OCI-M1 (cell line): ENCODE measurements around the gene KCNAB2.

Experiments used
- DNase-seq: peaks from one replicate; lab custom pipeline; 2025; lab: John Stamatoyannopoulos, UW

The KCNAB2 gene

DNA sequence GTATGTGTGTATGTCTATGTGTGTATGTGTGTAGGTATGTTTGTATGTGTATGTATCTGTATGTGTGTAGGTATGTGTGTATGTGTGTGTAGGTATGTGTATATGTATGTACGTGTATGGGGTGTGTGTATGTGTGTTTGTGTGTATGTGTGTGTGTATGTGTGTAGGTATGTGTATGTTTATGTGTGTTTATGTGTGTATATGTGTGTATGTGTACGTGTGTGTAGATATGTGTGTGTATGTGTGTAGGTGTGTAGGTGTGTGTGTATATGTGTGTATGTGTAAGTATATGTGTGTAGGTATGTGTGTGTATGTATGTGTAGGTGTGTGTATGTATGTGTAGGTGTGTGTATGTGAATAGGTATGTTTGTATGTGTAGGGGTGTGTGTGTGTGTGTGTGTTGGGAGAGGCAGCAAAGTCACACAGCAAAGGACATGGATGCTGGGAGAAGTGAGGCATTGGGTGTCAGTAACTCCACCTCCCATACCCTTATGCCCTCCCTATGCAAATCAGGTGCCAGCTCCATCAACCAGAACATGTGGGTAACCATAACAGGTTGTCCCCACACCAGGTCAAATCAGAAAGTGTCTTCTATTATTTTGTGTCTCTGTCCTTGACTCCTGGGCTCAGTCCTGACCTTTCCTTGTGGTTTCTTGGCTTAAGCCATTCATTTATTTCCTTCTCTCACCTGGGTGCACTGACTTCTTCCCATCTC is 15.0 kb upstream of the KCNAB2 start:
- DNase-seq: no peak

DNA sequence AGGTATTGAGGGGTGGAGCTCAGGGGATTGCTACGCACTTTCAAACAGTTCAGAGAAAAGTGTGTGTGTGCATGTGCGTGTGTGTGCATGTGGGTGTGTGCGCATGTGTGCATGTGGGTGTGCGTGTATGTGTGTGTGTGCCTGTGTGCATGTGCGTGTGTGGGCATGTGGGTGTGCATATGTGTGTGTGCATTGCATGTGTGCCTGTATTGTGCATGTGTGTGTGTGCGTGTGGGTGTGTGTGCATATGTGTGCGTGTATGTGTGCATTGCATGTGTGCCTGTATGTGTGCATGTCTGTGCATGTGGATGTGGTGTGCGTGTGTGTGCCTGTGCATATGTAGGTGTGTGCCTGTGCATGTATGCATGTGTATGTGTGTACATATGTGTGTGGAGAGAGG is 12.6 kb upstream of the KCNAB2 start:
- no peak for DNase-seq

DNA sequence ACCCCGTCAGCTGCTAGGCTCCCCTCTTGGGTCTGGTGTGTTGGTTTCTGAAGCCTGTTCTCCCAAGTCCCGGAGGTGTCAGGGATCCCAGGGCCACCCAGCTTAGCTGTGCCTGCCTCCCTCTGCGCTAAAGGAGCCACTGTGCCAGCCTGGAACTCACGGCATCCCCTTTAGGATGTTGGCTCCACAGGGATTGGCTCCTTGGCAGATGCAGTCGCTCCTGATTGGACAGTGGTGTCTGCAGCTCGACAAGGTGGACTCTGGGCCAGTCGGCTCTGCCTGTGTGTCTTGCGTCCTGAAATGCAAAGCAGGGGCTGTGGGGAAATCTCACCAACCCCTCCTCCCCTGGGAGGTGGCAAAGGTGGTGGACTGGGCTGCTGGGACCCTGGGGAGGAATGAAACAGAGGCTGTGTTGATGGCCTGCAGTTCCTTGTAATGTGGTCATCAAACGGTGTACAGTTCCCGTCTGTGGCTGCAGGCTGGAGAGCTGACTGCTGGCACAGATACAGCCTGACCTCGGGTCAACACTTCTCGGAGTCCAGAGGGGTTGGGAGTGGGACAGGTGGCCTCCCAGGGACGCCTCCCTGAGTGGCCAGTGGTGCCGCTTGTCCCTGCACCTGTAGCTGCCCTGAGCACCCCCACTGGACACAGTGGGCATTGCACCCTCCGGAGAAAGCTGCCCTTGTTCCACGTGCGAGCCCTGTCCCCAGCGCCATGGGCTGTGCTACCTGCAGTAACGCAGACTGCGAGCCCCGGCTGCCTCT is 11.5 kb upstream of the KCNAB2 start:
- peak; percentile 29 for DNase-seq

GRCh38 chr1:6034750-6035096 is 11.0 kb upstream of the KCNAB2 start:
- no peak for DNase-seq

DNA sequence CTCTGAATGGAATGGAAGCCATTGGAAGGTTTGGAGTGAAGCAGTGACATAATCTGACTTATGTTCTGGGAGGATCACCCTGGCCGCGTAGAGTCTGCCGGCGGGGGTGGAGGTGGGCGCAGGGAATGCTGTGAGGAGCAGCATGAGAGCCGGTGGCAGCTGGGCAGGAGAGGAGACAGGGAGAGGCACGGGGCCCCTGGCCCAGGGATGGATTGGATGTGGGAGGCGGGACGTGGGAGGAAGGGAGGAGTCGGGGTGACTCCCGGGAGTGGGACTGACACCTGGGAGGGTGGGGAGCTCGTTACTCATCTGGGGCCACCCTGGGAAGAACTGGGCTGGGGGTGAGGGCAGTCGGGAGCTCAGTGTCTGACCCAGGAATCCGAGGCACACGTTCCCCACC is 10.4 kb upstream of the KCNAB2 start:
- no peak for DNase-seq

DNA sequence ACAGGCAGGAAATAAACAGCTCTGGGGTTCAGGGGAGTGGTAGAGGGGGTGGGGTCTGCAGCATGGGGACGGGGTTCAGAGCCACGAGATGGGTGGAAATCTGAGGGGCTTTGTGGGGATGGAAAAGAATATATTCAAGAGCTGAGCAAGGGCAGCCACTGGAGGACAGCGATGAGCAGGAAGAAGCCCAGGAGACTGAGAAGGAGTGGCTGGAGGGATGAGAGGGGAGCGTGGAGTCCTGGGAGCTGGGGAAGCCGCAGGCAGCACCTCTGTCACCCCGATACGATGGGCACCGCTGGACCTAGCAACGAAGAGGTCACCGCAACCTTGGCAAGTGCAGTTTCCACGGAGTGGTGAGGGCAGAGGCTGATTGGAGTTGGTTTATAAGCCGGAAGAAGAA is 10.0 kb upstream of the KCNAB2 start:
- DNase-seq: no peak

- DNase-seq: no peak
Measured at GRCh38 chr1:6037338-6037762, 8.3 kb upstream of the KCNAB2 start.

DNA sequence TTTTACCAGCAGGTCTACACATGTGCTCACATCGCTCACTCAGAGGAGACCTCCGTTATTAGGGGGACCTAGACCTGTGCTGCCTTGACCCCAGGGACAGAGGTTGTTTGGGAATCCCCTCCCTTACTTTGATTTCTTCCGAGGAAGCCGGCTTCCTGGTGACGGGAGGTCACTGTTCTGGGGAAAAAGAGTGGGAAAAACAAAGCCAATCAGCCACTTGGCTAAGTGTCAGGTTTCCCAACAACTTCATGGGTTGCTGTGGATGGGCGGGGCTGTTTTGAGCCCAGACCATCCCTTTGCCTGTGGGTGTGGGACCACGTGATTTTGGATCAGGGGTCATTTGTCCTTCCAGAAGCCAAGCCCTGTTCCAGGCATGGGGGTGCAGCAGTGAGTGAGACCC is 7.1 kb upstream of the KCNAB2 start:
- no peak for DNase-seq

GRCh38 chr1:6039031-6039430 is 6.7 kb upstream of the KCNAB2 start:
- no peak for DNase-seq

- DNase-seq: no peak
Measured at GRCh38 chr1:6040444-6040843, 5.2 kb upstream of the KCNAB2 start.

- no peak for DNase-seq
Measured at GRCh38 chr1:6040861-6041415, 4.8 kb upstream of the KCNAB2 start.

- peak; percentile 35 for DNase-seq
Measured at GRCh38 chr1:6041432-6042062, 4.1 kb upstream of the KCNAB2 start.

DNA sequence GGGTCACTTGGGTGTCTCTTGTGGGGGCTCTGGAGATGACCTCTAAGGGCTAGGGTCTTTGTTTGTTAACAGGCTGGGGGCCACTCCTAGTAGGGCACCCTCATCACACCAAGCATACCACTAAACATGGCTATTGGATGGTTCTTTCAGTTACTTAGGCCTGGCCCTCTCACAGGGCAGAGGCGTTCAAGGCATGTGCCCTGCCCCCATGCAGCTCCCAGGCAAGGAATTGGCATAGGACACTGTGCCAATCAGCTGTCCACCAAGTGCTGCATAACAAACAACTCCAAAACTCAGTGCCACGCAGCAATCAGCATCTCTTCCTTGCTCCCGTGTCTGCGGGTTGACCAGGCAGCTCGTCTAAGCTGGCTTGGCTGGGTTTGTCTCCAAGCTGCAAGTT is 2.1 kb upstream of the KCNAB2 start:
- DNase-seq: no peak

- no peak for DNase-seq
Measured at GRCh38 chr1:6044481-6045109, 1.1 kb upstream of the KCNAB2 start.

GRCh38 chr1:6045110-6045502 is 582 bp upstream of the KCNAB2 start:
- no peak for DNase-seq

GRCh38 chr1:6046279-6046678 is 591 bp downstream of the KCNAB2 start:
- no peak for DNase-seq

GRCh38 chr1:6048179-6048867 is 2.6 kb downstream of the KCNAB2 start:
- DNase-seq: no peak

GRCh38 chr1:6049419-6049818 is 3.7 kb downstream of the KCNAB2 start:
- no peak for DNase-seq

- DNase-seq: no peak
Measured at GRCh38 chr1:6051423-6051822, 5.7 kb downstream of the KCNAB2 start.

DNA sequence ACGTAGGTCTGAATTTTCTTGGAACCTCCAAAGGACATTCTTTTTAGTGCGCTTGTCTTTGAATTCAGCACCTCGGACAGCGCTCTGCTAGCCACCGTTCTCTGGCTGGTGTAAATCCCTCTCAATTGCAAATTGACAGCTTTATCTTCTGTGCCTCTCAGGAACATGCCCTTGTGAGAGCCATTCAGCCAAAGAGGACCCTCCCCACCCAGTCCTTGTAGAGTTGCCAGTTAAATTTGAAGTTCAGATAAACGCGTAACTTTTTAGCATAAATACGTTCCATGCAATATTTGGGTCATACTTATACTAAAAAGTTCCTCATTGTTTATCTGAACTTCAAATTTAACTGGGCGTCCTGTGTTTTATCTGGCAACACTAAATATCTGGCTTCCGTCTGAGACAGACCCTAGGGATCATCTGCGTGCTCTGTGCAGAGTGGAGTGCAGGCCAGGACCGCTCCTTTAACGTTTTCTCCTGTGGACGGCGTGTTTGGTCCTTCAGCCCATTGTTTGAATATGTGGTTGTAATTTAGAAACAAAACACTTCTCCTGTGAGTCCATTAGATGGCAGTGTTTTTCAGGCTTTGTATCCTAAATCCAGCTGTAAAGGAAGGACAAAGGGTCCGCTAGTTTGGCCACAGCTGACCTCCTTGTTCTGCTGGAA is 7.0 kb downstream of the KCNAB2 start:
- DNase-seq: peak; percentile 76

DNA sequence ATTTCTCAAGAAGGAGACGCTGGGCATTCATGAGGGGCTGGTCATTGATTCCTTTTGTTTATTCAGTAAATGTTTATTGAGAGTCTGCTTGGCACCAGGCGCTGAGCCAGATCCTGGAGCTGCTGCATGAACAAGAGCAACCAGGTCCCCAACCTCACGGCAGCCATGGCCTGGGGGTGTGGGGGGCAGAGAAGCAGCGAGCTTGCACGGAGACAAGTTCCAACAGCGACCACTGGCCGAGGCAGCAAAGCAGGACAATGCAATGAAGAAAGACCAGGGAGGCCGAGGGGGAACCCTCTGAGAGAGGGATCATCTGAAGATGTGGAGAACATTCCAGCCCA is 7.5 kb downstream of the KCNAB2 start:
- DNase-seq: no peak

DNA sequence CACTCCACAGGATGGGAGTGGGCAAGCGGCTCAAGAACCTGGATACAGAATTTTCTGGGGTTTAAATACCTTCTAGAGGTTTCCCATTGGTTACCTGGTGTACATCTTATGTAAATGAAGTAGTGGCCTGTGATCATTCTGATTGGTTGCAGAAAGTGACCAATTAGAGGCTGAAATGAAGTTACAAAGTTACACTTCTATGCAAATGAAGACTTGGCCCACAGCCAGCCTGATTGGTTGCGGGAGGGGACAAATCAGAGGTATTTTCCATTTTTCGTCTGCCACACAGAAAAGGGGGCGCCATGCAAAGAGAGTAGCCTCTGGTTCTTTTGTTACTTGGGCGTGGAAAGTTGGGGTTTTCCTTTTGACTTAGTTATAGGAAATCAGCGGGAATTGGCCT is 8.9 kb downstream of the KCNAB2 start:
- no peak for DNase-seq
